Loucy (cell line): ENCODE data around the gene ABCC4.

ENCODE experiments used
- EZH2phosphoT487 ChIP-seq: fragments of 200-600 bp; IDR thresholded peaks from 2 replicates; pipeline ENCODE4 v1.6.1; 2018; ENCODE audit warnings: antibody characterized with exemption, mild to moderate bottlenecking, moderate library complexity, borderline replicate concordance
- TF ChIP-seq, protein P1 (sequence below): fragments of 200-600 bp; sonication (generic); conservative IDR thresholded peaks from 2 replicates; pipeline ENCODE4 v1.5.1; 2014; ENCODE audit warnings: mild to moderate bottlenecking, antibody characterized with exemption, low read length

- TF ChIP-seq, protein P1, sequence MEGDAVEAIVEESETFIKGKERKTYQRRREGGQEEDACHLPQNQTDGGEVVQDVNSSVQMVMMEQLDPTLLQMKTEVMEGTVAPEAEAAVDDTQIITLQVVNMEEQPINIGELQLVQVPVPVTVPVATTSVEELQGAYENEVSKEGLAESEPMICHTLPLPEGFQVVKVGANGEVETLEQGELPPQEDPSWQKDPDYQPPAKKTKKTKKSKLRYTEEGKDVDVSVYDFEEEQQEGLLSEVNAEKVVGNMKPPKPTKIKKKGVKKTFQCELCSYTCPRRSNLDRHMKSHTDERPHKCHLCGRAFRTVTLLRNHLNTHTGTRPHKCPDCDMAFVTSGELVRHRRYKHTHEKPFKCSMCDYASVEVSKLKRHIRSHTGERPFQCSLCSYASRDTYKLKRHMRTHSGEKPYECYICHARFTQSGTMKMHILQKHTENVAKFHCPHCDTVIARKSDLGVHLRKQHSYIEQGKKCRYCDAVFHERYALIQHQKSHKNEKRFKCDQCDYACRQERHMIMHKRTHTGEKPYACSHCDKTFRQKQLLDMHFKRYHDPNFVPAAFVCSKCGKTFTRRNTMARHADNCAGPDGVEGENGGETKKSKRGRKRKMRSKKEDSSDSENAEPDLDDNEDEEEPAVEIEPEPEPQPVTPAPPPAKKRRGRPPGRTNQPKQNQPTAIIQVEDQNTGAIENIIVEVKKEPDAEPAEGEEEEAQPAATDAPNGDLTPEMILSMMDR: no peak
- TF ChIP-seq EZH2phosphoT487: no peak
These were observed 52.3 kb downstream of the ABCC4 start for GRCh38 chr13:95248953-95249352.
